GM19238 (cell line): ENCODE results near the gene LIMS2.
A peak's percentile ranks its signal among the peaks of the same experiment; 100 is the strongest.

Experiments
- DNase-seq: peaks from one replicate; pipeline ENCODE4 v3.0.0; 2011; ENCODE audit warnings: low spot score; ENCODE audit not compliant: insufficient read length

Gene LIMS2

DNA sequence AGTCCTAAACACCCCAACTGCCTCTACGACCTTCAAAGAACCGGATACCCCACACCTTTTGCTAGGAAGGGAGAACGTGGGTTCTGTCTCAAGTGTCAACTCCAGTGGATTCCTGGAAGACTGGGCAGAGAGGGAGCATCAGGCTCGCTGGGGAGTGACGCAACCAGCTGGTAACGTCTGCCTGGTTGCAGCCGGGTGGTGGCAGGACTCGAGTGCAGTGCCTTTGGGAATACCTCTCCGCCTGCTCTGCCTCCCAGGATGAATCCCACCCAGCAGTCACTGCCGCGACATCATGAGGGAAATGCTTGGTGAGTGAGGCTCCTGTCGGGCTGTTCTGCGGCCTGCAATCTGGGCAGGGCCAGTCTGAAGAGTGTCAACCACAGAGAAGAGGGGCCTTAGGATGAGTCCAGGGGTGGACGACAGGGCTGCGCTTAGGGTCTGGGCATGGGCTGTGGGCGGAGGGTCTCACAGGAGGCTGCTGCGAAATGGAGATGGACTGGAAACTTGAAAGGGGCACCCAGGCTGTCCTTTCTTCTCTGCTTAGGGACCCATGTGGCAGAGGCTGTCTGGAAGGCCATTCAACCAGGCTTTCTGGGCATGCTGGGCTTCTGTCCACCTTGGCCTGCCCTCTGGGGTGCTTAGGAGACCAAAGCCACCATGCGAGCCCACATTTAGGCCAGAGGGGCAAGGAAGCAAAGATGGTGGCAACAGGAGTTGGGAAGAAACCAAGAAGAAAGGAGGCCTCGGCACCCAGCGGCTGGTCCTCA, 16.5 kb downstream of the LIMS2 start:
- no peak for DNase-seq

DNA sequence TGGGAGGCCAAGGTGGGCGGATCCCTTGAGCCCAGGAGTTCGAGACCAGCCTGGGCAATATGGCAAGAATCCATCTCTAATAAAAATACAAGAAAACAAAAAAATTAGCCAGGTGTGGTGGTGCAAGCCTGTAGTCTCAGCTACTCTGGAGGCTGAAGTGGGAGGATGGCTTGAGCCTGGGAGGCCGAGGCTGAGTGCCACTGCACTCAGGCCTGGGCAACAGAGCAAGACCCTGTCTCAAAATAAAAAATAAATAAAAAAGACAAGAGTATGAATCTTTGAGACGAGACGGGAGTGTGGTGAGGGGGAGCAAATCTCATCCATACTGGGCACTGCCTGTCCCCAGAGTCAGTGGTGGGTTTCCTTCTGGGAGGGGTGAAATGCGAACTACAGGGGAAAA, 17.2 kb downstream of the LIMS2 start:
- DNase-seq = no peak

DNA sequence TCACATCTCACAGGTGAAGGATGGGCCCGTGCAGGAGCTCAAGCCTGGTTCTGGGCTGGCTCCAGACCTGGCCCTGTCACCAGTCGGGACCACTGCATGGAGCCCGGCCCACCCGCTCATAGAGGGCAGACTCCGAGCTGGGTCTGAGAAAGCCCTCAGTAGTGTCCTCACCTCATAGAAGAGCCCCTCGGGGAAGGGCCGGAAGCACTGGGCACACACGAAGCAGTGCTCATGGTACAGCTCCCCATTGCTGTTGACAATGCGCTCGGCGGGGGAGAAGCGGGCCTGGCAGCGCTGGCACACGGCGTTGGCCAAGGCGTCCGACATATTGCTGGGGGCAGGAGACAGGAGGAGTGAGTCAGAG, 18.1 kb downstream of the LIMS2 start:
- DNase-seq = no peak

DNA sequence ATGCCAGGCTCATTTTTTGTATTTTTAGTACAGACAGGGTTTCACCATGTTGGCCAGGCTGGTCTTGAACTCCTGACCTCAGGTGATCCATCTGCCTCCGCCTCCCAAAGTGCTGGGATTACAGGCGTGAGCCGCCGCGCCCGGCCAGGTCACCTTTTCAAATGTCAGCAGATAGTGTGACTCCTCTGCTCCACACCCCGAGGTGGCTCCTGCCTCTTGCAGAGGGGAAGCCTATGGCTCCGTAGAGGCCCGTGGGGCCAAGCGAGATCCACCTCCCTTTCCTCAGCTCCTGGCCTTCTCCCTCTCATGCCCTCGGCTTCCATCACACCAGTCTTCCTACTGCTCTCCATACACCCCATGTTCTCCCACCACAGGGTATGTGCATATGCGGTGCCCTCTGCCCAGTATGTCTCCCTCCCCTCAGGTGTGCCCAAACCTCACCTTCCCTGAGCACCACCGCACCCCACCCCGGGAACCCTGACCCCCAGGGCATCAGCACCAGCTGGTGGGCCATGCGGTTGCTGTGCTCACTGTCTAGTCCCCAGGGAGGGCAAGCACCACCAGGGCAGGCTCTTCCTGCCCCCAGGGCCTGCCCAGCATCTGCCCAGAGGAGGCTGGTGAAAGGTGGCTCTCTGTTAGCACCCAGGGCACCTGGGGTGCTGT, 18.6 kb downstream of the LIMS2 start:
- no peak for DNase-seq

DNA sequence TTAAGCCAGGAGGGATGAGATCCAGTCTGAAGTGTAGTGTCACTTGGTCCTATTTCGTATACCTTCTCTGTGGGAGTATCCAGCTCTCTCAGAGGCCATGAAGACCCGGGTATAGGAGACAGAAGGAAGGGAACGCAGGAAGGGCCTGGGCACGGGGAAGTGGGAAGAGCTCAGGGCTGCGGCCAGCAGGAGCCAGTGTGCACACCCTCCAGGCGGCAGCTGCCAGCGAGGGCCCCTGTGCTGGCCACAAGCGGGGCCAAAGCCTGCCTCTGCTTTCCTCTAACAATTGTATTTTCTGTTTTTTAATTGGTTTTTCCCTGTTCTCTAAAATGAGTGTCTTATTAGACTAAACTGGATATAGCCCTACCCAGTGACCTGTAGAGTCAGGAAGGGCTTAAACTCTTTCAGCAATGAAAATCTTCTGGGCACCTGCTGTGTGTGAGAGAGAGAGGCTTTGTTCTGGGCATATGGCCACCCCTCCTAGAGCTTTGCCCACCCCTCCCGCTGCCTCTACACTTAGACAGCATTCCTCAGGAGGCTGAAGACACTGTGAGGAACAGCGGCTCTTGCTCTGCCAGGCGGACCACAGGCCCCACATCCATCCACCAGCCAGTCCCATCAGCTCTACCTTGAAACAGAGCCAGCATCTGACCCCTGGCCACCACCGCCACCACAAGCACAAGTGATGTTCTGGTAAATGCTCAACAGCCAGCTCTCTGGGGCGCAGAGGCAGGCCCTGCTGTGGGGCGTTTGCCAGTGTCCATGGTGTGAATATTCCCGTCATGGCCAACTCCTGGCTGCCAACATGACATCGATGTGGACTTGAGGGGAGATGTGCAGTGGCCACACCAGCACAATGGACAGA, 19.9 kb downstream of the LIMS2 start:
- no peak for DNase-seq

DNA sequence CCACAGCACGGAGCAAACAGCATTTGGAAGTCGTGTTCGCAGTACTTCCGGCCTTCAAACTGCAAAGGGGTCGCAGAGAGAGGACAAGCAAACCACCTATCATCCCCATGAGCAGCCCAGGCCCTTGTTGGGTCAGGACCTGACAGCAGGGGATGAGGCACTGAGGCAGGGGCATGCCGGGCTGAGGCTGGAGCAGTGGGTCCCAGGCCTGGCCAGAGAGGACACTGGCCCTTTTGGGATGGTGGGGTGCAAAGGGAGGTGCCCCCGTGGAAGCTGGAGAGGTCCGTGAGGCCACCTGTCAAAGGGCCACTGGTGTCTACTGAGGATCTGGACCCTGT, 20.5 kb downstream of the LIMS2 start:
- DNase-seq = no peak

DNA sequence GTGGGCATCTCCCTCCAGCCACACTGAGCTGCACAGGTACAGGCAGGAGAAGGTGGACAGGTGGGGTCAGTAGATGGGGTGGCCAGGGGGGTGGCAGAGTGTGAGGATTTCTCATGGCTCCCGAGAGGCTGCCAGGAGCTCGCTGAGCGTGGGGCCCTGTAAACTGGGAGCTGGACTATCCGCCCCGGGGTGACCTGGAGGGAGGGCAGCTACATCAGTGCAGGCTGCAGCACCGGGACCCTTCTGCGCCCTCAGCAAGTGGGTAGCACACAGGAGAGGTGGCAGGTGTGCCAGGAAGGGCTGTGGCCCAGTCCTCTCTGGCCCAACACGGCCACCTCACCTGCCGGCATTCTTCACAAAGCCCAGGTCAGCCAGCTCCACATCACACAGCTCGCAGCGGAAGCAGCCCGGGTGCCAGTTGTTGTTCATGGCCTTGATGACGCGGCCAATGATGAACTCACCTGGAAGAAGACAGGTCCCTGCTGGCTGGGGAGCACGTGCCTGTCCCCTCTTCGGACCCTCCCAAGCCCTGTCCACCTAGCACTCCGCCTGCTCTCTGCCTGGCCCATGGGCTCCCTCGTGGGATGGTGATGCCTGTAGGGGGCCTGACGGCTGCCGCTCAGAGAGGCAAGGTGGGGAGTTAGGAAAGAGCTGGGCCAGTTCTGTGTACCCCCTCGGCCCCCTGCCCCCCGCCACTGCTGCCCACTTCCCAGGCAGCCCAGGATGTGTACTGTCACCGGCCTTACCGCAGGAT, 21.1 kb downstream of the LIMS2 start:
- DNase-seq = no peak

DNA sequence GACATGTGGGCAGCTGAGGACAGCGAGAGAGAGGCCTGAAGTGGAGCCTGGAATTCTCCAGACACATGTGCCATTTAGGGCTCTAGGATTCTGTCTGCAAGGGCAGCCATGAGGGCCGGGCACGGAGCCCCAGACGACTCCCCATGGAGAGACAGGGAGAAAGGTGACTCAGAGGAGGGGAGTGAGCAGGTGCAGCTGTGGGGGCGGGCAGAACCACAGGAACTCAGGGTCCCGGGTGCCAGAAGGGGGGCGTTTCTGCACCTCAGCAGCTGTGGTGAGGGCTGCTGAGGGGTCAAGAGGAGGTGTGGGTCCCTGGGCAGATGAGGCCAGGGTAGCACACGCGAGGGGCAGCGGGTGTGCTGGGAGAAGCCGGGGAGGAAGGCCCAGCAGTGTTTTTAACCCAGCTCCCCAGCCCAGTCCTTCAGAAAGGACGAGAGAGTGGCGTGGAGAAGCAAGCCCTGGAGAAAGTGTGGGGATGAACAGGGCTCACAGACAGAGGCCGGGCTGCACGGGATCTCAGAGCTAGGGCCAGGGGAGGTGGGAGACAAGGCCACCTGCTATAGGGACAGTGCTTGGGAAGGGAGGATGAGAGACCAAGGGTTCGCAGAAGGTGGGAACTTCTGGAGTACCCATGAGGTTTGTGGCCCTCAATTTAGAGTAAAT, 21.8 kb downstream of the LIMS2 start:
- DNase-seq = no peak

DNA sequence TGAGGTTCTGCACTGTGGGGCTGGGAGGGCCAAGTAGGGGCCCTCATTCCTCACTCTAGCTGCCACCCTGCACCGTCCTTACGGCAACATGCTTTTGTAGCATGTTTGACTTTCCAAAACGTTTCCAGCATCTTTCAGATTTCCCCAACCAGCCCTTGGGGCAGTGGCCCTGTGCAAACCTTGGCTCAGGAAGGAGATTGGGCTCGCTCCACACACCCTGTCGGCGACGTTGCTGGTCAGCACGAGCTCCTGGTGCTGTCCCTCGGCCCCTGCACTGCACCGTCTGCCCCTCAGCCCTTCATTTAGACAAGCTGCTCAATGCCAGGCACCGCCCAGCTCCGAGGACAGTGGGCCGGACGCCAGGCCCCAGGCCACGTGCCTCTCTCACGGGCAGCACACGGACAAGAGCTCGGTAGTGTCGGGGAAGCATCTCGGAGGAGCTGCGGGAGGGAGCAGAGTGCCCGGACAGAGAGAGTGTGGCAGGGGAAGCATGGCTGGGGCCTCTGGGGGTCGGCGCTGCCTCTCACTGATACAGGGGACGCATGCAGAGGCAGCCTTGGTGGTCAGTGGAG, 22.5 kb downstream of the LIMS2 start:
- DNase-seq = no peak

DNA sequence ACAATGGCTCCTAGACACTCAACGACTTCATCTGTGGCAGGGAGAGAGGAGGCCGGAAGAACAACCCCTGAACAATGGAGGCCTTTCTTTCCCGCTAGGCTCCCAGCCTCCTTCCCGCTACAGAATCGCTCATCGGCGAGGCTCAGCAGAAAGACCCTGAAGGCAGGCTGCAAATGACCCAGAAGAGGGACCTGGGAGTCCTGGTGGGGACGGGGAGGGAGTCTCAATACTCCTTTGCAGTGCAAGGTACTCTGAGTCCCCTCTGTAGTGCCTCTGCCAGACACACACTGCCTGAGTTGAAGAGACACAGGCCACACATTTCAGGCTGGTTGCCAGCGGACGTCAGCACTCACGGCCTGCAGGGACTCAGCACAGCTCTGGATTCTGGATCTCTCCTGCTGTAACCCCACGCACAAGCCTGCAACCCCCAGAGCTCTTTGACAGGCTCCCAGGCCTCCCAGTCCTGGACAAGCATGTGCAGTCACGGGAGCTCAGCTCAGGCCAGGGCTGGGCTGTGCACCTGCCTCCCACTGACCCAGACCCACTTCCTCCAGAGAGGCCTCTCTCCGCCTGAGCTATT, 23.3 kb downstream of the LIMS2 start:
- no peak for DNase-seq

DNA sequence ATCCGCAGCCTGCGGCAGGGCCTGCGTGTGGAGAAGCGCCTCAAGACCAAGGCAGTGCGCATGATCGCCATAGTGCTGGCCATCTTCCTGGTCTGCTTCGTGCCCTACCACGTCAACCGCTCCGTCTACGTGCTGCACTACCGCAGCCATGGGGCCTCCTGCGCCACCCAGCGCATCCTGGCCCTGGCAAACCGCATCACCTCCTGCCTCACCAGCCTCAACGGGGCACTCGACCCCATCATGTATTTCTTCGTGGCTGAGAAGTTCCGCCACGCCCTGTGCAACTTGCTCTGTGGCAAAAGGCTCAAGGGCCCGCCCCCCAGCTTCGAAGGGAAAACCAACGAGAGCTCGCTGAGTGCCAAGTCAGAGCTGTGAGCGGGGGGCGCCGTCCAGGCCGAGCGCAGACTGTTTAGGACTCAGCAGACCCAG, 23.9 kb downstream of the LIMS2 start:
- DNase-seq = no peak

DNA sequence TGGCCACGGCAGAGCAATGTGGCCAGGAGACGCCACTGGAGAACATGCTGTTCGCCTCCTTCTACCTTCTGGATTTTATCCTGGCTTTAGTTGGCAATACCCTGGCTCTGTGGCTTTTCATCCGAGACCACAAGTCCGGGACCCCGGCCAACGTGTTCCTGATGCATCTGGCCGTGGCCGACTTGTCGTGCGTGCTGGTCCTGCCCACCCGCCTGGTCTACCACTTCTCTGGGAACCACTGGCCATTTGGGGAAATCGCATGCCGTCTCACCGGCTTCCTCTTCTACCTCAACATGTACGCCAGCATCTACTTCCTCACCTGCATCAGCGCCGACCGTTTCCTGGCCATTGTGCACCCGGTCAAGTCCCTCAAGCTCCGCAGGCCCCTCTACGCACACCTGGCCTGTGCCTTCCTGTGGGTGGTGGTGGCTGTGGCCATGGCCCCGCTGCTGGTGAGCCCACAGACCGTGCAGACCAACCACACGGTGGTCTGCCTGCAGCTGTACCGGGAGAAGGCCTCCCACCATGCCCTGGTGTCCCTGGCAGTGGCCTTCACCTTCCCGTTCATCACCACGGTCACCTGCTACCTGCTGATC, 24.4 kb downstream of the LIMS2 start:
- DNase-seq = no peak

DNA sequence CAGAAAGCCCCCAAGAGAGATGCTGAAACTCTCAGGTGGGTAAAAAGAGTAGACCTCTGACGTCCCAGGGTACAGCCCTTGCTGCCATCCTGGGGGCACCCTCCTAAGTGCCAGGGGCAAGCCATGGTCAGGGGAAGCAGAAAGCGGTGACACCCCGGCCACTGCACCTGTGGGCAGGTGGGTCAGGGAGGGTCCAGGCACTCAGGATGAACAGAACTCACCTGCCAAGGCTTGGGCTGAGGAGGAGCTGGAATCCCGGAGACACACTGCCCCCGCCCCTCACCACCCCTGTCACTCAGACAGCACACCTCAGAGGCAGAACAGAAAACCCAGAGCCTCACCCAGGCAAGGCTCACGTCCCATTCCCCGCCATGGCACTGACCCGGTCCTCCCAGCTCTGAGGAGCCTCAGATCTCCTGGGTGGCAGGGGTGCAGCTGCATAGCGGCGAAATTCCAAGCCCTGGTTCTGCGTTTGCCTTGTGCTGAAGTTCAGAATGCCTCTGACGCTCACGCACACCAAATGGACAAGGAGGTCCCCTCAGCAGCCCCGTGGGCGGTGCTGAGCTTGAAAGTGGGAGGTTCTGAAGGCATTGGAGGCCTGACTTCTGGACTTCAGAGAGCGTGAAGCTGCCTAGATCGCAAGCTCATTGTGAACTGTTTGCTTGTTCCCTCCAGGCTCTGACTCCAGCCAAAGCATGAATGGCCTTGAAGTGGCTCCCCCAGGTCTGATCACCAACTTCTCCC, 25.1 kb downstream of the LIMS2 start:
- no peak for DNase-seq

DNA sequence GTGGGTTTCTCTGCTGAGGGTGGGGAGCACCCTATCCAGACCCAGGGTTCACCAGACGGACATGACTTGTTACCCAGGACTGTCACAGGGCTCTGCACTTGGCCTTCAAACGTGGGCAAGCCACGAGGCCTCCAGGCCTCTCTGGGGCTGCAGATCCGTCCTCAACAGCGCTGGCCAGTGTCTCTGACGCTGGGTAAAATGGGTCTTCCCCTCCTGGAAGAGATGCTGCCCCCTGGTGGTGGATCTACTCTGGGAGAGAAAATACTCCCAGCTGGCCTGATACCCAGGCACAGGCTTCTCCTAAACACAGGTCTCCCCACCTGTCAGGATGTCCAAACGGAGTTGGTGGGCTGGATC, 25.7 kb downstream of the LIMS2 start:
- peak; percentile 76 for DNase-seq

DNA sequence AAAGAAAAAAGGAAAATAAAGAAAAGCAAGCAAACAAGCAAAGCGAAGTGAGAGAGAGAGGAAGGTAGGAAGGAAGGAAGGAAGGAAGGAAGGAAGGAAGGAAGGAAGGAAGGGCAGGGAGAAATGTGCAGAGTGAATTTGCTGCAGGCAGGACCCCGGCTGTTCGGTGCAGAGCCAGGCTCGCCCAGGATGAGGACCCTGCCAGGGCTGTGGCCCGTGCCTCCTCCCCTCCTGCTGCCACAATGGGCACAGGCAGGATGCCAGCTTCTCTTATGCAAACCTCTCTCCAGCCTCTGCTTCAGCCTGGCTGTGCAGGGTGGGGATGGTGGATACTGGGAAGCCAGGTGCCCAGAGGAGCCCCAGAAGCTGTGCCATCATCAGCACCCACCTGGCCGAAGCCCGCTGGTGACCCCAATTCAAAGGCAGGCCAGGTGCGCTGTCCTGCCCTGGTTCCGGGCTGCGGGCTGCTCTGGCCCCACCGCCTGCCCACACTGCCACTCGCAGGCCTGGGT, 26.2 kb downstream of the LIMS2 start:
- no peak for DNase-seq

DNA sequence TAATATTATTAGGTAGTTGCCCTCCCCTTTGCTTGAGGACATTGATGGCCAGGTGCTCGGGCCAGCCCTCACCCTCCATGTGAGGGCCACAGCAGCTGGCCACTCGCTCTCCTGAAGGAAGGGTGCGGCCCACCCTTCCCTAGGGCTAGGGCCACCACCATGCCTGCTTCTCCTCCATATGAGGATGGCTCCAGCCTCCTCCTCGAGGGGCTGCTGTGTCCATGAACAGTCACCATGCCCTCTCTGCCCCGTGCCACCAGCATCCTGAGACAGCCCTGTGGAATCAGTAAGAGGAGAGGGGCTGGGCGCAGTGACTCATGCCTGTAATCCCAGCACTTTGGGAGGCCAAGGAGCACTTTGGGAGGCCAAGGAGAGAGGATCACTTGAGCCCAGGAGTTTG, 27.0 kb downstream of the LIMS2 start:
- DNase-seq = no peak

DNA sequence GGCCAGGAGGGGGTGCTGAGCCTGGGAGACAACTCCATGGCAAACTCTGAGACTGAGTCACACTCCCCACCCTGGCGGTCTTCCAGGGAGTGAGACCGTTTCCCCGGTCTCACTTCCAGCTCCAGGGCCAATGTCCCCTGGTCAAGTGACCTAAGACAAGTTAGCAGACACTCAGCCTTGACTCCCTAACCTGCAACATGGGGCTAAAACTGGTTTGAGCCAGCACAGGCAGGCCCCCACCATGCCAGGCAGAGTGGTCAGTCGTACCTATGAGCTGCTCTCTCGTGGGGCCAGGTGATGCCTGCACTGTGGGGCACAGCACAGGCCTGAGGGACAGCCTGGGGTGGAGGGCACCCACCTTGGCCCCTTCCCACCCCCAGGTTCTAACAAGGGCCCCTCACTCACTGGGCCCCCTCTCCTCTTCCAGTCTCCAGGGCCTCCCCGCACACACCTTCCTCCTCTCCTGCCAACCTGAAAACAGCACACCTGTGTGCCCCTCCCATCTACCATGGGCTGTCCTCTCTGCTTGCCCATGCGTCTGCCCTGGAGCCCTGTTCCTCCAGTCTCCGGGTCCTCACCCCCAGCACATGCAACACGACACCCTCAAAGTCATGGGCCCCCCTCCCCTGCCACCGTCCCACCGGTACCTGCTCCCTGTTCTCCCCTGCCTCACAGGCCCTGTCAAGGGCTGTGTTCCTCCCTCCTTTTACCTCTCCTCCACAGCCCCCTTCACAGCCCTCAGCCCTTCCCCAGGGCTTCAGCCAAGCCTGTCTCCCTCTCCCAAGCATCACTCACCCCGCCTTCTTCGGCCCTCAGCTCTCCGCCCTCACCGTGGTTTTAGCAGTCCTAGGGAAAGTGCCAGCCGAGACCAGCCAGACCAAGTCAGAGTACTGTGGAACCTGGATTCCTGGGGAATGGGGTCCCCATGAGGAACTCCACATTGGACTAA, 27.8 kb downstream of the LIMS2 start:
- DNase-seq = no peak
